ENCODE data around the gene ORAI1.

Gene ORAI1

GRCh38 chr12:121637231-121637914 is 11.0 kb downstream of the ORAI1 start:
- DNase-seq (ENCODE audit: insufficient read length, low spot score) (no peak), FAIRE-seq (no peak)
- no peak for TF ChIP-seq CTCF (IDR thresholded peaks at IDR 0.05; ENCODE audit: insufficient read depth, missing control alignments)

DNA sequence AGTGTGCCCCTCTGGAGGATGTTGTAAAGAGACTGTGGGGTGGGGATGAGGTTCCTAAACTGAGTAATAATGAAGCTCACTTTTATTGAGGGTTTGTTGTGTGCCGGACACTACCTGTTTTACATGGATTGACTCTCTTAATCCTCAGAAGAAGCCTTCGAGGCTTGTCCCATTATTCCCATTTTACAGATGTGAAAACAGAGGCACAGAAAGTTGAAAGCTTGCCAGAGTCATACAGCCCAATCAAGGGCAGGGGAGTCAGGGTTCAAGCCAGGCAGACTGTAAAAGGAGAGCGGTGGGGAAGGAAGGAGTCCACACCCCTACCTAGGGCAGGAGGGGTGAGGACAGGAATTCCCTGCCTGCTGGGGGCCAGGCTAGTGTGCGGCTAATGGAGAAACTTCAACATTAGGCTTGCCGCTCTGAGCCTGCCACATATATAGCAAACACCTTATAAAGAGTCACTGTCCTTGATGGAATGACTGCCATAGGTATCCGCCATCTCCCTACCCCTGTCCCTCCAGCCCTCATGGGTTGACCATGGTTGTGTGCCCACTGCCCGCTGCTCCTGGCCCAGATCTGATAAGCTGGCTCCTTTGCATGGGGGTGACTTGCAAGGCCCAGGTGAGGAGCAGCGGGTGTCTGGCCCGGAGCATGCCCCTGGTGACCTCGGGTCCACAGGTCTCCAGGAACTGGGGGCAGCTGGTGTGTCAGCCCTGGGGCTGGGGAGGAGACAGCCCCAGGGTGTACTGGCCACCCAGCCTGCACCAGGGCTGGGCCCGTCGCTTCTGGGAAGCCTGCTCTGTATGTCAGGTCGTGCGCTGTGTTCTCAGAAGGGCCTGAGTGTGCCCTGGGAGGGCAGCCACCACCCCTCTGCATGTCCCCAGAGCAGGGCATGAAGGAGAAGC is 12.2 kb downstream of the ORAI1 start:
- DNase-seq (ENCODE audit: insufficient read length, low spot score) (no peak), FAIRE-seq (no peak)

DNA sequence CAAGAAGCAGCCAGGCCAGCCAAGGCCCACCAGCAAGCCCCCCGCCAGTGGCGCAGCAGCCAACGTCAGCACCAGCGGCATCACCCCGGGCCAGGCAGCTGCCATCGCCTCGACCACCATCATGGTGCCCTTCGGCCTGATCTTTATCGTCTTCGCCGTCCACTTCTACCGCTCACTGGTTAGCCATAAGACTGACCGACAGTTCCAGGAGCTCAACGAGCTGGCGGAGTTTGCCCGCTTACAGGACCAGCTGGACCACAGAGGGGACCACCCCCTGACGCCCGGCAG is 15.0 kb downstream of the ORAI1 start:
- no peak for TF ChIP-seq CTCF (IDR thresholded peaks at IDR 0.05; ENCODE audit: insufficient read depth, missing control alignments)
- DNase-seq (ENCODE audit: insufficient read length, low spot score) (no peak), FAIRE-seq (no peak)

More for the DNA sequence above, 12.2 kb downstream of the ORAI1 start:
- no peak for TF ChIP-seq CTCF (IDR thresholded peaks at IDR 0.05; ENCODE audit: insufficient read depth, missing control alignments)

DNA sequence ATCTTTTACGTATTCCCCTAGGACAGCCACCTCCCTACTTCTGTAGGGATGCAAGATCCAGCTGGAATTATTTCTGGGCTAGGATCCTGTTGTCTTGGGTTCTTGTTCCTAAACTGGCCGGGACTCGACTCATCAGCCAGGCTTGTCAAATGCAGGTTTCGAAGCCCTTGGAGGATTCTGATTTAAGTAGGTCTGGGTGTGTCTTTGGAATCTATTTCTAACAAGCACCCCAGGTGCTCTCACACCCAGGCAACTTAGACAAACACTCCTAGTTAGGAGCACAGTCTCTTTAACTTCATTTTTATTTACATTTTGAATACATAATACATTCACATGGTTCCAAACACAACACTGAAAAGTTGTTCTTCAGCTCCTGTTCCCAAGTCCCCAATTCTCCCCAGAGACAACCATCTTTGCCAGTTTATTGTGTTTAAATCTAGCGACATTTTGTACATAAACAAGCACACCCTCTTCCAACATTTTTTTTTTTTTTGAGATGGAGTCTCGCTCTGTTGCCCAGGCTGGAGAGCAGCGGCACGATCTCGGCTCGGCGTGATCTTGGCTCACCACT is 22.2 kb downstream of the ORAI1 start:
- no peak for TF ChIP-seq CTCF (IDR thresholded peaks at IDR 0.05; ENCODE audit: insufficient read depth, missing control alignments)
- no peak for FAIRE-seq
- no peak for DNase-seq (ENCODE audit: insufficient read length, low spot score)

- FAIRE-seq, result no peak
- no peak for TF ChIP-seq CTCF (IDR thresholded peaks at IDR 0.05; ENCODE audit: insufficient read depth, missing control alignments)
- DNase-seq (ENCODE audit: insufficient read length, low spot score), result no peak
Measured at GRCh38 chr12:121649322-121649721, 23.0 kb downstream of the ORAI1 start.

DNA sequence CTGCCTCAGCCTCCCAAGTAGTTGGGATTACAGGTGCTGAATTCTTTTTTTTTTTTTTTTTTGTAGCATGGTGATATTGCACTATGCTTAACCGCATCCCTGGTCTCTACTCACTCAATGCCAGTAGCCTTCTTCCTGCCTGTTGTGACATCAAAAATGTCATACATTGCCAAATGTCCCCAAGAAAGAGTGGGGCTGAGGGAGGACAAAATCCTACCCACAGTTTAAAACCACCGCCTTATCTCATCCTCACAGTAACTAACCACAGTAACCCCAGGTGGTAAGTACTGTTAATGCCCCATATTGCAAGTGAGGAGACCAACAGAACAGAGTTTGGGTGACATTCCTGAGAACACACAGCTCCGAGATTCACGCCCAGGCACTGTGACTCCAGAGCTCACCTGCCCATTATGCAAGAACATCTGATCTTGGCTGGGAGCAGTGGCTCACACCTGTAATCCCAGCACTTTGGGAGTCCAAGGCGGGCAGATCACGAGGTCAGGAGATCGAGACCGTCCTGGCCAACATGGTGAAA is 23.6 kb downstream of the ORAI1 start:
- DNase-seq (ENCODE audit: insufficient read length, low spot score), result no peak
- no peak for TF ChIP-seq CTCF (IDR thresholded peaks at IDR 0.05; ENCODE audit: insufficient read depth, missing control alignments)
- no peak for FAIRE-seq
